Body of pancreas (tissue), 4 donors: Measurements from ENCODE around the gene JPH2. TPM values are rescaled to one million over a fixed set of nuclear protein-coding genes. Genes with fewer than 3 reads are reported as not detected.

Experiments
- ATAC-seq: fragments of 150-250 bp; one replicate; pipeline ENCODE4 v1.9.1; 2016
- DNase-seq, 4 donors: peaks; one replicate each; pipeline ENCODE4 v3.0.0-alpha.2; 2019
- H3K27ac ChIP-seq, 4 donors: fragments of 200-600 bp; sonication (generic); 1 replicate in 3 of 4; 2 replicates in 1 of 4; pipeline versions ENCODE4 v1.5.1 to v1.6.1; 2016 to 2019; ENCODE audit warnings: mild to moderate bottlenecking in 1 of 4, mixed read lengths in 1 of 4, moderate library complexity in 1 of 4
- H3K27me3 ChIP-seq, 2 donors: fragments of 200-600 bp; sonication (generic); one replicate each; pipeline ENCODE4 v1.6.0; 2016; ENCODE audit warnings: mild to moderate bottlenecking in 1 of 2
- H3K36me3 ChIP-seq, 2 donors: fragments of 200-600 bp; sonication (generic); replicated peaks in 1 of 2; 2 replicates each; pipeline ENCODE4 v1.5.1; 2016; ENCODE audit warnings: low read depth in 2 of 2; ENCODE audit not compliant: insufficient read depth in 1 of 2
- H3K4me1 ChIP-seq: fragments of 200-600 bp; sonication (generic); one replicate; pipeline ENCODE4 v1.6.0; 2016
- H3K4me3 ChIP-seq, 2 donors: fragments of 200-600 bp; sonication (generic); 1 replicate in 1 of 2; 2 replicates in 1 of 2; pipeline ENCODE4 v1.5.1; 2016 to 2019
- H3K9me3 ChIP-seq, 3 donors: fragments of 200-600 bp; sonication (generic); 1 replicate in 2 of 3; 2 replicates in 1 of 3; pipeline ENCODE4 v1.5.1; 2016
- POLR2A ChIP-seq, 3 donors: fragments of 450-650 bp; IDR thresholded peaks; one replicate each; pipeline ENCODE4 v1.6.1; 2016; ENCODE audit warnings: antibody characterized with exemption in 3 of 3, mild to moderate bottlenecking in 2 of 3
- WGBS, 2 donors: methylation state at CpG; one replicate each; pipeline ENCODE4 v1.1.5; 2017; 5-methylcytosine and 5-hydroxymethylcytosine counted together
- intact Hi-C: fragments of 100-400 bp; cut with DNase I; formaldehyde crosslinking; loops from one replicate; pipeline ENCODE4 v1.15.1; 2023
- total RNA-seq, 2 donors: library from RNA; depleted of rRNA; stranded (reverse); fragments of >200 nt; gene quantifications; one replicate each; pipeline ENCODE4 v1.1.0, GENCODE V29; 2016
- TF ChIP-seq, protein P1 (sequence below), 7 experiments: fragments of 450-650 bp in 4 of 7; fragments of 200-600 bp in 3 of 7; sonication (generic) in 3 of 7; IDR thresholded peaks; one replicate each; pipeline ENCODE4 v1.5.1; 2016 to 2019; ENCODE audit warnings: antibody characterized with exemption in 7 of 7

JPH2 gene
- total RNA-seq, 2 donors from 2014 or later = 1.6 to 2.1 TPM

- intact Hi-C loops = no loop called here
- H3K27ac ChIP-seq = no peak overlapping the region
- H3K4me1 ChIP-seq = no peaks in the 10 kb centered on the region
- no peaks in the 10 kb centered on the region for H3K9me3 ChIP-seq
- 82 to 86% methylated on average over 10 of the region's 10 CpGs for WGBS, 2 donors
- no peaks in the 10 kb centered on the region for H3K27me3 ChIP-seq
- TF ChIP-seq, protein P1, sequence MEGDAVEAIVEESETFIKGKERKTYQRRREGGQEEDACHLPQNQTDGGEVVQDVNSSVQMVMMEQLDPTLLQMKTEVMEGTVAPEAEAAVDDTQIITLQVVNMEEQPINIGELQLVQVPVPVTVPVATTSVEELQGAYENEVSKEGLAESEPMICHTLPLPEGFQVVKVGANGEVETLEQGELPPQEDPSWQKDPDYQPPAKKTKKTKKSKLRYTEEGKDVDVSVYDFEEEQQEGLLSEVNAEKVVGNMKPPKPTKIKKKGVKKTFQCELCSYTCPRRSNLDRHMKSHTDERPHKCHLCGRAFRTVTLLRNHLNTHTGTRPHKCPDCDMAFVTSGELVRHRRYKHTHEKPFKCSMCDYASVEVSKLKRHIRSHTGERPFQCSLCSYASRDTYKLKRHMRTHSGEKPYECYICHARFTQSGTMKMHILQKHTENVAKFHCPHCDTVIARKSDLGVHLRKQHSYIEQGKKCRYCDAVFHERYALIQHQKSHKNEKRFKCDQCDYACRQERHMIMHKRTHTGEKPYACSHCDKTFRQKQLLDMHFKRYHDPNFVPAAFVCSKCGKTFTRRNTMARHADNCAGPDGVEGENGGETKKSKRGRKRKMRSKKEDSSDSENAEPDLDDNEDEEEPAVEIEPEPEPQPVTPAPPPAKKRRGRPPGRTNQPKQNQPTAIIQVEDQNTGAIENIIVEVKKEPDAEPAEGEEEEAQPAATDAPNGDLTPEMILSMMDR (IDR thresholded peaks at IDR 0.05) = no peak
- TF ChIP-seq POLR2A (IDR thresholded peaks at IDR 0.05) = no peak
- DNase-seq = no peak
- ATAC-seq = no peak
- no peaks in the 10 kb centered on the region for H3K36me3 ChIP-seq
- no peak overlapping the region for H3K4me3 ChIP-seq
Measured at GRCh38 chr20:44231713-44232468, 44.9 kb upstream of the JPH2 start.

DNA sequence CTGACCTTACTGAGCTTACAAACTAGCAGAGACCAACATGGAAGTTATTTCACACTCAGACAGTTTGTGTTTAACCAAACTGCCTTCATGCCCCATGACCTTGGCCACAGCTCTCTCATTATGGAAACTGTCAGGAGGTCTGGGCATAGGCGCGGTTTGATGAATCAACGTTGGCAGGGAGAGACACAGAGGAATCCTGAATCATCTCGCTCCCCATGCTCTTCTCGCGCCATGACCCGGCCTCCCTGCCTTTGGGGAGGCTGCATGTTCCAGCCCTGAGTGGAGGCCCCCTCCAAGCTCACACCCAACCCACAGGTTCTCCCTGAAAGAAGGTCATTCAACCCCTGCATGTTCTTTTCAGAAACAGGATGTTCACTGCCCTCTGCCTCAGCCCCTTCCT lies 44.2 kb upstream of the JPH2 start:
- ATAC-seq (no peak), DNase-seq (no peak)
- intact Hi-C loops = no loop called here

DNA sequence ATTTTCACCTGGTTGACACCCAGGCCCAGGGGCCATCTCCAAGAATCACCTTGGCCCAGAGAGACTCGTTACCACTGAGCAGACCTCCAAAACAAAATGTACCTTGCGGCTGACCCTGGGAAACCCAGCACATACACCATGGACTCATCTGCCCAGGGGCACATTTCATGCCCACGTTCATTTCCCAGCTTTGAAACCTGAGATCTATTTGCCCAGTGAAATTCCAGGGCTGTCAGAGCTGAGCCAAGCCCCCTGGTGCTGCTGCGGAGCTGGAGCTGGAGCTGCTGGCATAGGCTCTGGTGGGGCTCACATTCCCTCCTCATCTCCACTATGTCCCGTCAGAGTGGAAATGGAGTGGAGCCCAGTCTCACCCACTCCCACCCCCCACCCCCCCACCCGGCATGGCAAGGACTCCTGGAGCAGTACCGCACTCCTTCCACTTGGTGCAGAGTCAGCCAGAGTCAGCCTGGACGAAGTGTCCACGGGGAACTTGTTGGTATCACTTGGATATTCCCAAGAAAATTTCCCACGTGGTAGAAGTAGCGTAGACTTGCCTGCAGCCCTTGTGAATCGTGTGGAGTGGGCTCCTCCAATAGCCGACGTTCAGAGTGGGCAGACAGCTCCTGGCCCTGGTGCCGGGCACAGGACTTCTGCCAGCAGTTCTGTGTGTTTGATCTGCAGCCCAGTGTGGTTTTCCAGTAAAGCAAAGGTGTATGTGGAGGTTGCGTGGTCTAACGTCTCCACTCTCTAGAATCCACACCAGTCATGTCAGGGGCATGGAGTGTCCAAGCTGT lies 41.7 kb upstream of the JPH2 start:
- DNase-seq (no peak), ATAC-seq (no peak)
- no peak overlapping the region for H3K27ac ChIP-seq
- no peaks in the 10 kb centered on the region for H3K27me3 ChIP-seq
- no peak for TF ChIP-seq POLR2A (IDR thresholded peaks at IDR 0.05)
- TF ChIP-seq, protein P1 (IDR thresholded peaks at IDR 0.05) = no peak
- no peak overlapping the region for H3K4me3 ChIP-seq
- WGBS, 2 donors = 62 to 75% methylated on average over 11 to 17 of the region's 17 CpGs
- intact Hi-C loops = loop anchor here (10.0 kb wide), 1 partner anchor 386 kb away; no protein-coding TSS in a partner anchor
- H3K9me3 ChIP-seq = no peaks in the 10 kb centered on the region
- no peaks in the 10 kb centered on the region for H3K4me1 ChIP-seq
- H3K36me3 ChIP-seq = no peaks in the 10 kb centered on the region

More for the DNA sequence above, 44.2 kb upstream of the JPH2 start:
- H3K4me3 ChIP-seq = no peak overlapping the region
- TF ChIP-seq POLR2A (IDR thresholded peaks at IDR 0.05) = no peak
- TF ChIP-seq, protein P1 (IDR thresholded peaks at IDR 0.05) = no peak
- no peaks in the 10 kb centered on the region for H3K27me3 ChIP-seq
- no peak overlapping the region for H3K27ac ChIP-seq
- 79 to 87% methylated on average over 7 of the region's 7 CpGs for WGBS, 2 donors
- no peaks in the 10 kb centered on the region for H3K9me3 ChIP-seq
- no peaks in the 10 kb centered on the region for H3K36me3 ChIP-seq
- no peaks in the 10 kb centered on the region for H3K4me1 ChIP-seq

DNA sequence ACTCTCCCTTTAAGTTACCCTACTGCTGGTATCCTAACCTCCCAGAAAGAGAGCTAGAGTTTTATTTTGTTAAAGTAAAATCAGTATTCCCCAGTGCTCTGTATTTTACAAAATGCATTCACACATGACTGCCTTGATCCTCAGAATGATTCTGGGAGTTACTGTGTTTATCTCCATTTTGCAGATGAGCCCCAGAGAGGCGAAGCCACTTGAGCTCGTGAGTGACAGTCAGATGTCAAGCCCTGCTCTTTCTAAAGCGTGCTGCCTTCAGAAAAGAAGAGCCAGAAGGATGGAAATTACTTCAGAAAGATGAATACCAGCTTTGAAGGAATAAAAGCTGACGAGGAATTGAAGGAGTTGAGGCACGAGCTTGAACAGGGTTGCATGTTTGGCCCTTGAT lies 37.6 kb upstream of the JPH2 start:
- H3K4me3 ChIP-seq = no peak overlapping the region
- intact Hi-C loops = loop anchor here (5.0 to 10.0 kb wide), 2 partner anchors 83 to 390 kb away; no protein-coding TSS in a partner anchor
- 91% methylated on average over 5 of the region's 5 CpGs for WGBS, 2 donors
- DNase-seq (no peak), ATAC-seq (no peak)
- no peak for TF ChIP-seq POLR2A (IDR thresholded peaks at IDR 0.05)
- TF ChIP-seq, protein P1 (IDR thresholded peaks at IDR 0.05) = no peak
- peaks cover 3% of the 10 kb centered on the region for H3K4me1 ChIP-seq
- no peaks in the 10 kb centered on the region for H3K27me3 ChIP-seq
- H3K27ac ChIP-seq = no peak overlapping the region
- H3K9me3 ChIP-seq = no peaks in the 10 kb centered on the region
- H3K36me3 ChIP-seq = no peaks in the 10 kb centered on the region
